SU-DHL-6 (cell line): ENCODE data around the gene RAD9A.

Experiments
- H2AFZ ChIP-seq: fragments of 200-600 bp; sonication (generic); 2 replicates; pipeline ENCODE4 v1.6.1; 2014; ENCODE audit warnings: low read depth, mild to moderate bottlenecking, moderate library complexity, mixed read lengths, antibody characterized with exemption, low read length; ENCODE audit not compliant: severe bottlenecking
- H3F3A ChIP-seq: fragments of 200-600 bp; shearing (Covaris generic); 2 replicates; pipeline ENCODE4 v1.6.0; 2016; ENCODE audit warnings: antibody characterized with exemption, mild to moderate bottlenecking; ENCODE audit not compliant: insufficient read depth
- H3K27ac ChIP-seq: fragments of 200-600 bp; sonication (generic); 2 replicates; pipeline ENCODE4 v1.5.1; 2016; ENCODE audit warnings: low read depth, mild to moderate bottlenecking, low read length, moderate library complexity, mixed read lengths
- H3K27me3 ChIP-seq: fragments of 200-600 bp; sonication (generic), shearing (Covaris generic); 2 replicates; pipeline ENCODE4 v1.6.0; 2014; ENCODE audit warnings: mild to moderate bottlenecking, low read length
- H3K36me3 ChIP-seq: fragments of 200-600 bp; sonication (generic); 2 replicates; pipeline ENCODE4 v1.6.1; 2014; ENCODE audit warnings: mild to moderate bottlenecking, low read length, mixed read lengths
- H3K4me2 ChIP-seq: fragments of 300-600, 200-600 bp; shearing (Covaris generic), sonication (generic); 2 replicates; pipeline ENCODE4 v1.6.0; 2014; ENCODE audit warnings: low read length, low read depth, mild to moderate bottlenecking; ENCODE audit not compliant: poor library complexity, severe bottlenecking
- H3K4me3 ChIP-seq: fragments of 200-600 bp; sonication (generic); 2 replicates; pipeline ENCODE4 v1.5.1; 2014; ENCODE audit warnings: antibody characterized with exemption, low read length, mild to moderate bottlenecking, mixed read lengths; ENCODE audit not compliant: insufficient read depth, poor library complexity, severe bottlenecking
- H3K79me2 ChIP-seq: fragments of 200-600 bp; sonication (generic); 2 replicates; pipeline ENCODE4 v1.6.1; 2014; ENCODE audit warnings: mild to moderate bottlenecking, low read length, moderate library complexity; ENCODE audit not compliant: insufficient read depth
- H3K9ac ChIP-seq: fragments of 200-600 bp; sonication (generic); 2 replicates; pipeline ENCODE4 v1.7.0; 2014; ENCODE audit warnings: mild to moderate bottlenecking, low read length
- H3K9me2 ChIP-seq: fragments of 200-600 bp; sonication (generic); replicated peaks from 2 replicates; pipeline ENCODE4 v1.6.1; 2014; ENCODE audit warnings: low read length; ENCODE audit not compliant: insufficient read depth
- H3K9me3 ChIP-seq: fragments of 200-600 bp; sonication (generic); 2 replicates; pipeline ENCODE4 v1.6.1; 2014; ENCODE audit warnings: low read length, mixed read lengths; ENCODE audit not compliant: insufficient read depth
- H4K20me1 ChIP-seq: fragments of 200-600 bp; sonication (generic); 2 replicates; pipeline ENCODE4 v1.6.1; 2014; ENCODE audit warnings: low read depth, mild to moderate bottlenecking, antibody characterized with exemption, low read length, moderate library complexity, mixed read lengths
- CTCF ChIP-seq: fragments of 200-600 bp; sonication (generic); IDR thresholded peaks from one replicate; pipeline ENCODE4 v1.5.1; 2017; ENCODE audit warnings: antibody characterized with exemption, mild to moderate bottlenecking, low read length, moderate library complexity; ENCODE audit not compliant: insufficient read depth, poor library complexity, severe bottlenecking
- EZH2phosphoT487 ChIP-seq: fragments of 200-600 bp; sonication (generic), shearing (Covaris generic); conservative IDR thresholded peaks from 2 replicates; pipeline ENCODE4 v1.6.1; 2018; ENCODE audit warnings: mild to moderate bottlenecking, antibody characterized with exemption, low read length, moderate library complexity, mixed read lengths

Gene RAD9A

GRCh38 chr11:67364783-67365722 lies 26.7 kb upstream of the RAD9A start:
- H3K27me3 ChIP-seq, result no peaks in the 10 kb centered on the region
- H4K20me1 ChIP-seq, result no peaks in the 10 kb centered on the region
- no peaks in the 10 kb centered on the region for H3K79me2 ChIP-seq
- no peaks in the 10 kb centered on the region for H3F3A ChIP-seq
- H3K9me3 ChIP-seq, result no peaks in the 10 kb centered on the region
- TF ChIP-seq EZH2phosphoT487, result no peak
- no peak for TF ChIP-seq CTCF
- H3K27ac ChIP-seq, result no peak overlapping the region
- no peak overlapping the region for H2AFZ ChIP-seq
- H3K9ac ChIP-seq, result no peak overlapping the region
- no peak overlapping the region for H3K4me2 ChIP-seq
- no peaks in the 10 kb centered on the region for H3K36me3 ChIP-seq
- H3K9me2 ChIP-seq, result no peaks in the 10 kb centered on the region
- no peak overlapping the region for H3K4me3 ChIP-seq

GRCh38 chr11:67365736-67366444 lies 25.9 kb upstream of the RAD9A start:
- H3K36me3 ChIP-seq, result no peaks in the 10 kb centered on the region
- H3K79me2 ChIP-seq, result no peaks in the 10 kb centered on the region
- no peak overlapping the region for H3K9ac ChIP-seq
- H3K9me2 ChIP-seq, result no peaks in the 10 kb centered on the region
- TF ChIP-seq CTCF (no peak), EZH2phosphoT487 (no peak)
- no peak overlapping the region for H2AFZ ChIP-seq
- H3F3A ChIP-seq, result no peaks in the 10 kb centered on the region
- no peak overlapping the region for H3K27ac ChIP-seq
- H3K4me3 ChIP-seq, result no peak overlapping the region
- H4K20me1 ChIP-seq, result no peaks in the 10 kb centered on the region
- no peaks in the 10 kb centered on the region for H3K9me3 ChIP-seq
- H3K27me3 ChIP-seq, result no peaks in the 10 kb centered on the region
- H3K4me2 ChIP-seq, result no peak overlapping the region

- Histone ChIP-seq H3K4me2 (no peak overlapping the region), H3K27ac (no peak overlapping the region), H4K20me1 (no peaks in the 10 kb centered on the region), H3K27me3 (no peaks in the 10 kb centered on the region), H3K9me3 (no peaks in the 10 kb centered on the region), H3K4me3 (no peak overlapping the region), H3K79me2 (no peaks in the 10 kb centered on the region), H3K9me2 (no peaks in the 10 kb centered on the region), H3K36me3 (no peaks in the 10 kb centered on the region), H3K9ac (no peak overlapping the region), H3F3A (no peaks in the 10 kb centered on the region), H2AFZ (no peak overlapping the region)
- TF ChIP-seq EZH2phosphoT487 (no peak), CTCF (no peak)
These were observed 25.2 kb upstream of the RAD9A start for GRCh38 chr11:67366546-67366945.
